Heart right ventricle (tissue), 16 donors: ENCODE results near the gene COL13A1. TPM values are rescaled to one million over a fixed set of nuclear protein-coding genes. Genes with fewer than 3 reads are reported as not detected.

Experiments
- ATAC-seq, 8 donors: fragments of 200-7000 bp; cut with Tn5 transposase; one replicate each; pipeline ENCODE4 v1.9.1; 2020; ENCODE audit warnings: mild to moderate bottlenecking in 8 of 8, moderate library complexity in 8 of 8, moderate number of reproducible peaks in 1 of 8
- DNase-seq, 2 donors: peaks; one replicate each; pipeline ENCODE4 v3.0.0-alpha.2; 2020
- H3K27ac ChIP-seq, 10 donors: fragments of 200-600 bp; sonication (generic) in 2 of 10; one replicate each; pipeline versions ENCODE4 v1.5.0 to v1.8.0; 2020 to 2022; ENCODE audit warnings: mild to moderate bottlenecking in 3 of 10
- H3K27me3 ChIP-seq, 7 donors: fragments of 200-600 bp; one replicate each; pipeline ENCODE4 v1.8.0; 2021 to 2022; ENCODE audit warnings: mild to moderate bottlenecking in 2 of 7
- H3K36me3 ChIP-seq, 9 donors: fragments of 200-600 bp; sonication (generic) in 1 of 9; one replicate each; pipeline versions ENCODE4 v1.5.0 to v1.8.0; 2020 to 2022; ENCODE audit warnings: mild to moderate bottlenecking in 2 of 9
- H3K4me1 ChIP-seq, 9 donors: fragments of 200-600 bp; sonication (generic) in 1 of 9; one replicate each; pipeline versions ENCODE4 v1.5.0 to v1.8.0; 2020 to 2022; ENCODE audit warnings: mild to moderate bottlenecking in 4 of 9
- H3K4me3 ChIP-seq, 10 donors: fragments of 200-600 bp; sonication (generic) in 2 of 10; one replicate each; pipeline versions ENCODE4 v1.5.0 to v1.8.0; 2020 to 2022; ENCODE audit warnings: mild to moderate bottlenecking in 7 of 10, moderate library complexity in 2 of 10
- H3K9me3 ChIP-seq, 11 donors: fragments of 200-600 bp in 10 of 11; sonication (generic) in 2 of 11; one replicate each; pipeline versions ENCODE4 v1.5.0 to v1.8.0; 2013 to 2022; ENCODE audit warnings: mild to moderate bottlenecking in 2 of 11, control low read depth in 1 of 11, moderate library complexity in 1 of 11
- WGBS, 2 donors: extraction: QIAGEN DNeasy Blood & Tissue Kit; methylation state at CpG; one replicate each; pipeline ENCODE4 v1.1.7; 2013; ENCODE audit warnings: inconsistent platforms in 1 of 2; 5-methylcytosine and 5-hydroxymethylcytosine counted together
- intact Hi-C, 10 donors: fragments of 100-400 bp; cut with DNase I; formaldehyde crosslinking; loops; one replicate each; pipeline versions ENCODE4 v1.11.1 to v1.14.2; 2022
- polyA plus RNA-seq, 2 donors: library from polyadenylated mRNA; stranded (reverse); fragments of 200-250 nt; gene quantifications; one replicate each; pipeline ENCODE4 v1.2.3, GENCODE V29; 2013
- total RNA-seq, 10 donors: library from RNA; stranded (reverse); fragmentation: NEBNext Ultra II Directional in 3 of 10; extraction: Animal tissue kit (Norgen Biotek cat#: 25700) in 3 of 10; gene quantifications; one replicate each; pipeline versions ENCODE4 v1.2.1 to v1.2.4, GENCODE V29; 2021 to 2023
- TF ChIP-seq, protein P1 (sequence below), 9 donors: fragments of 200-600 bp; sonication (generic) in 2 of 9; IDR thresholded peaks; one replicate each; pipeline versions ENCODE4 v1.5.0 to v1.8.0; 2021 to 2022; ENCODE audit warnings: antibody characterized with exemption in 9 of 9, mild to moderate bottlenecking in 5 of 9, moderate library complexity in 1 of 9
- donor health status: Arrhythmogenic right ventricular cardiomyopathy.
- donor health status: ischemic (EF 13 %, LVEDD 7.1; RV severe dilation, severe dysfunction).
- donor health status: healthy with polysubstance abuse.
- donor health status: DM: no; HTN: yes; CAD: no.
- donor health status: DM: no; HTN: no; CAD: no.
- donor health status: ischemic (EF 25% LVEDD 6.9; RV normal size, moderate dysfunction).
- donor health status: ischemic (EF 25% LVEDD 5.7; RV mildly dilated, moderate dysfunction).
- donor health status: healthy.
- donor health status: DM: yes; HTN: yes; CAD: no.
- donor health status: Ischemic cardiomyopathy.
- donor health status: ischemic (EF 35%, LVEDD 5.7; RV mildly dilated, moderate dysfunction).
- donor health status: nonischemic (EF 11% LVEDD 7.7; RV severe dilation, severe dysfunction).
- donor health status: DM: yes; HTN: yes; CAD: no.
- donor health status: PGD.
- donor health status: ischemic (EF 29% LVEDD 5.4; RV normal size, mild dysfunction).
- donor health status: nonischemic (EF 23%, LVEDD 6.1; RV moderate dilation, normal function).

Gene COL13A1
- total and polyA plus RNA-seq, 12 donors: 0.70 to 6.8 (median 2.7) TPM

DNA sequence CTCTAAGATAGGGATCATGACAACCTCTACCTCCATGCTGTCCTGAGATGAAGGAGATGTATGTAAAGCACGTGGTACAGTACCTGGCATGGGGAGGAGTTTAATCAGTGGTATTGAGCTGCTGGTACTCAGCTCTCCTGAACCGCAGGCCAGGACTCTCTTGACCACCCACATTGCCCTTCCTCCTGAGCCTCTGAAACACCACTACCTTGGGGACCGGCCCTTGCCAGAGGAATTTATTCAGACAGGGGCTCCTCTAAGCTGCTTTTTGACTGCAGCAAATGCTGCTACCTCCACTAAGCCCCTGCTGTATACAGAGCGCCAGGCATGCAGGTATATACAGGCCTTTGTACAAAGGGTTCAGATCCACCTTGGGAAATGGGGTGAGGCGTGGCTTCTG is 36.7 kb downstream of the COL13A1 start:
- Histone ChIP-seq H3K36me3 (no peaks in the 10 kb centered on the region), H3K9me3 (no peaks in the 10 kb centered on the region), H3K27me3 (peaks cover 0 to 13% (median 0%) of the 10 kb centered on the region in 7 donors), H3K27ac (no peak overlapping the region), H3K4me1 (peaks cover 0 to 36% (median 3%) of the 10 kb centered on the region in 9 donors), H3K4me3 (no peak overlapping the region)
- 96 to 97% methylated on average over 5 of the region's 5 CpGs for WGBS, 2 donors
- TF ChIP-seq, protein P1, sequence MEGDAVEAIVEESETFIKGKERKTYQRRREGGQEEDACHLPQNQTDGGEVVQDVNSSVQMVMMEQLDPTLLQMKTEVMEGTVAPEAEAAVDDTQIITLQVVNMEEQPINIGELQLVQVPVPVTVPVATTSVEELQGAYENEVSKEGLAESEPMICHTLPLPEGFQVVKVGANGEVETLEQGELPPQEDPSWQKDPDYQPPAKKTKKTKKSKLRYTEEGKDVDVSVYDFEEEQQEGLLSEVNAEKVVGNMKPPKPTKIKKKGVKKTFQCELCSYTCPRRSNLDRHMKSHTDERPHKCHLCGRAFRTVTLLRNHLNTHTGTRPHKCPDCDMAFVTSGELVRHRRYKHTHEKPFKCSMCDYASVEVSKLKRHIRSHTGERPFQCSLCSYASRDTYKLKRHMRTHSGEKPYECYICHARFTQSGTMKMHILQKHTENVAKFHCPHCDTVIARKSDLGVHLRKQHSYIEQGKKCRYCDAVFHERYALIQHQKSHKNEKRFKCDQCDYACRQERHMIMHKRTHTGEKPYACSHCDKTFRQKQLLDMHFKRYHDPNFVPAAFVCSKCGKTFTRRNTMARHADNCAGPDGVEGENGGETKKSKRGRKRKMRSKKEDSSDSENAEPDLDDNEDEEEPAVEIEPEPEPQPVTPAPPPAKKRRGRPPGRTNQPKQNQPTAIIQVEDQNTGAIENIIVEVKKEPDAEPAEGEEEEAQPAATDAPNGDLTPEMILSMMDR (IDR thresholded peaks at IDR 0.05): no peak
- no peak for DNase-seq
- ATAC-seq: no peak
- intact Hi-C loops: no loop called here

DNA sequence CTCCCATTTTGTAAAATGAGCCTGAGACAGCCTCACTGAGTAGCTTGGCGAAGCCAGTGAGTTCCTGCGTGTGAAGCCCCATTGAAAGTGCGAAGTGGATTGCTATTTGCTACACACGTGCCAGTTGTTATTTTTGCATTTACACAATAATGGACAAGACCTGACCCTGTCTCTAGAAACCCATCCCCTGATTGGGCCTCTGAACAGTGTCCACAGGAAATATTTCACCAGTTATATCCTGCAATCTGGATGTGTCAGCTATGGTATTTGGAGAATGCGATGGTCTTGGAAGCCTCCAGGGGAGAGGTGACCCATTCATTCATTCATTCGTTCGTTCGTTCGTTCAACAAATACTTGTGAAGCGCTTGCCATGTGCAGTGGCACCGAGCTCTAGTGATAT is 37.1 kb downstream of the COL13A1 start:
- ATAC-seq: no peak
- H3K27ac ChIP-seq: no peak overlapping the region
- no peak for DNase-seq
- no peak overlapping the region for H3K4me3 ChIP-seq
- H3K9me3 ChIP-seq: no peaks in the 10 kb centered on the region
- intact Hi-C loops: no loop called here
- 77 to 84% methylated on average over 11 of the region's 11 CpGs for WGBS, 2 donors
- peaks cover 0 to 13% (median 0%) of the 10 kb centered on the region in 7 donors for H3K27me3 ChIP-seq
- H3K36me3 ChIP-seq: no peaks in the 10 kb centered on the region
- peaks cover 0 to 36% (median 3%) of the 10 kb centered on the region in 9 donors for H3K4me1 ChIP-seq
- TF ChIP-seq, protein P1 (IDR thresholded peaks at IDR 0.05): no peak

DNA sequence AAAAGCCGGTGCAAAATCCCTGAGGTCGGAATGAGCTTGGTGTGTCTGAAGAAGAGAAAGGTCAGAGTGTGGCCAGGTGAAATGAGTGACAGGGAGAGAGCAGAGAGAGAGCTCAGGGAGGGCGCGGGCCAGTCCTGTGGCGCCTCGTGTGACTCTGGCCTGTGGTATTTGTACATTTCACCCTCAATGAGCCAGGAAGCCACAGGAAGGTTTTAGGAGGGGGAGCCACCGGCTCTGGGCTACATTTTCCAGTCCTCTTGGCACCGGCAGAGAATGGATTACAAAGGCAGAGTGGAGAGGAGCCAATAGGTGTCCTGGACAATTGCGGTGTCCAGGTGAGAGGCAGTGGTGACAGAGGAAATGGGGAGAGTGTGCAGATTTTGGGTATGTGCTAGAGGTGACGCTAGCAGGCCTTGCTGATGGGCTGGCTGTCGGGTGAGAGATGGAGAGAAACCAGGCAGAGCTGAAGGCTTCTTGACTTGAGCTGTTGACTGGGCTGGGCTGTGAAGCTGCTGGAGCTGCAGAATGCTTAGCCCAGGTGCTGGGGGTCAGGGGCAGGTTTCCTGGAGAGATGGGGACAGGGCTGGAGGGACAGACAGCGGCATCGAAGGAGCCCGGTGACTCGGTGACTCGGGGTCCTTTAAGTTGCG is 38.1 kb downstream of the COL13A1 start:
- Histone ChIP-seq H3K4me3 (no peak overlapping the region), H3K9me3 (no peaks in the 10 kb centered on the region), H3K27me3 (peaks cover 0 to 13% (median 0%) of the 10 kb centered on the region in 7 donors), H3K27ac (no peak overlapping the region), H3K4me1 (peaks cover 0 to 35% (median 3%) of the 10 kb centered on the region in 9 donors), H3K36me3 (no peaks in the 10 kb centered on the region)
- TF ChIP-seq, protein P1 (IDR thresholded peaks at IDR 0.05): no peak
- peak in 7 of 8 donors; percentile 21 to 72 (median 41) for ATAC-seq
- WGBS, 2 donors: 63 to 73% methylated on average over 17 of the region's 17 CpGs
- intact Hi-C loops: no loop called here
- DNase-seq: no peak

DNA sequence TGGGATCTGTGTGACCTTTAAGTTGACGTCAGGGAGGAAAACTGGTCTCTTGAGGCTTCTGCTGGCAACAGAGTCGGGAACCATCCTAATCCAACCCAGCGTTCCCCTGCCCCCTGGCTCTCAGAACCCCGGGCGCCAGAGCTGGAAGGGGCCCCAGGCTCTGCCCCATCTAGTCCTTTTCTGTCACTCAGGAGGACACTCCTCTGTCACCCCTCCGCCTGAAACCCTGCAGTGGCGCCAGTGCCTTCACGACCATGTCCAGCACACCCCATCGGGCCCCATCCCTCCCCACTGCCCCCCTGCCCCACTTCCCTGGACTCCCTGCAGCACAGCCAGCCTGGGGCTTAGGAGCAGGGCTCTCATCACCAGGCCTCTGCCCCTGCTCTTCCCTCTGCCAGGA is 39.1 kb downstream of the COL13A1 start:
- 67 to 76% methylated on average over 9 of the region's 9 CpGs for WGBS, 2 donors
- H3K27me3 ChIP-seq: peaks cover 0 to 16% (median 0%) of the 10 kb centered on the region in 7 donors
- ATAC-seq: no peak

More for the DNA sequence above, 39.1 kb downstream of the COL13A1 start:
- peaks cover 0 to 31% (median 5%) of the 10 kb centered on the region in 9 donors for H3K4me1 ChIP-seq
- H3K27ac ChIP-seq: no peak overlapping the region
- no peak overlapping the region for H3K4me3 ChIP-seq
- TF ChIP-seq, protein P1 (IDR thresholded peaks at IDR 0.05): no peak
- H3K9me3 ChIP-seq: no peaks in the 10 kb centered on the region
- DNase-seq: no peak
- no peaks in the 10 kb centered on the region for H3K36me3 ChIP-seq
- intact Hi-C loops: no loop called here
